Transverse colon (tissue), 3 donors: Measurements from ENCODE around the gene MAP6D1.

Experiments used
- CTCF ChIP-seq, 5 experiments: fragments of 200-600 bp in 3 of 5; fragments of 450-650 bp in 2 of 5; sonication (generic) in 3 of 5; IDR thresholded peaks; 1 replicate in 2 of 5; 2 replicates in 3 of 5; pipeline ENCODE4 v1.5.1; 2016 to 2017; ENCODE audit warnings: antibody characterized with exemption in 5 of 5, inconsistent platforms in 3 of 5, mild to moderate bottlenecking in 2 of 5, moderate library complexity in 1 of 5
- EP300 ChIP-seq: sonication (generic); formaldehyde crosslinking; IDR thresholded peaks from one replicate; pipeline ENCODE4 v1.6.1; 2017; ENCODE audit warnings: antibody characterized with exemption, low read depth
- POLR2A ChIP-seq: fragments of 450-650 bp; IDR thresholded peaks from one replicate; pipeline ENCODE4 v1.6.1; 2016; ENCODE audit warnings: antibody characterized with exemption, mild to moderate bottlenecking, moderate library complexity

GRCh38 chr3:183871541-183871940 is 46.2 kb upstream of the MAP6D1 start:
- TF ChIP-seq EP300, result no peak
- TF ChIP-seq CTCF (IDR thresholded peaks at IDR 0.05), result no peak
- TF ChIP-seq POLR2A, result no peak
